Measurements from ENCODE around the gene TRIM26. TPM values are rescaled to one million over a fixed set of nuclear protein-coding genes. Genes with fewer than 3 reads are reported as not detected.

TRIM26 gene
- total and polyA plus RNA-seq, 2 of the 13 experiments (the other 11 are each of a cell fraction or from before 2014, with no cell fraction given) = 27.1 to 38.7 TPM

GRCh38 chr6:30163090-30163917 lies 49.9 kb downstream of the TRIM26 start, which contains the start of gene TRIM15 (continued):
- TF ChIP-seq HNF1B (CRISPR knock-in tag; IDR thresholded peaks at IDR 0.05) (peak; percentile 87), ZNF678 (CRISPR knock-in tag; IDR thresholded peaks at IDR 0.05) (peak; percentile 70), ZFP91 (CRISPR knock-in tag; IDR thresholded peaks at IDR 0.05; ENCODE audit: borderline replicate concordance) (peak; percentile 93), KLF15 (CRISPR knock-in tag; IDR thresholded peaks at IDR 0.05; ENCODE audit: borderline replicate concordance) (no peak), MXI1 (IDR thresholded peaks at IDR 0.05; ENCODE audit: borderline replicate concordance, low read depth, low read length) (peak; percentile 61; the same call in 1 of the 3 replicates), ZNF7 (CRISPR knock-in tag; IDR thresholded peaks at IDR 0.05) (no peak), ZNF432 (CRISPR knock-in tag; IDR thresholded peaks at IDR 0.05; ENCODE audit: borderline replicate concordance) (no peak), THAP9 (CRISPR knock-in tag; IDR thresholded peaks at IDR 0.05; ENCODE audit: borderline replicate concordance) (peak; percentile 88), TFDP1 (CRISPR knock-in tag; IDR thresholded peaks at IDR 0.05; ENCODE audit: borderline replicate concordance) (0 out of 2 replicates have a peak, but pooled peaks have one; percentile 39), LBX2 (CRISPR knock-in tag; IDR thresholded peaks at IDR 0.05; ENCODE audit: borderline replicate concordance) (0 out of 2 replicates have a peak, but pooled peaks have one; percentile 17), ZFYVE20 (CRISPR knock-in tag; IDR thresholded peaks at IDR 0.05; ENCODE audit: borderline replicate concordance, low read depth) (no peak), CHD2 (IDR thresholded peaks at IDR 0.05; ENCODE audit: low read depth, low read length) (no peak), AGO1 (IDR thresholded peaks at IDR 0.05; ENCODE audit: low read depth, low read length, poor library complexity, severe bottlenecking) (peak; percentile 58), ZNF512B (CRISPR knock-in tag; IDR thresholded peaks at IDR 0.05; ENCODE audit: borderline replicate concordance) (peak; percentile 92; the same call in 1 of the 2 replicates), NR2F1 (CRISPR knock-in tag; IDR thresholded peaks at IDR 0.05) (no peak)
